Pancreas (tissue), 10 donors: ENCODE data around the gene MRPS10. TPM values are rescaled to one million over a fixed set of nuclear protein-coding genes. Genes with fewer than 3 reads are reported as not detected.
A peak's percentile ranks its signal among the peaks of the same experiment; 100 is the strongest.
"Not testable (repeated sequence)": the region's sequence is repeated elsewhere in the genome, so short reads cannot be mapped to it uniquely, and the experiment has no call there.

Source experiments
- ATAC-seq, 4 donors: fragments of 200-7000 bp; cut with Tn5 transposase; one replicate each; pipeline versions ENCODE4 v1.8.0 to v1.9.1; 2020; ENCODE audit warnings: mild to moderate bottlenecking in 4 of 4, moderate library complexity in 4 of 4
- DNase-seq, 6 donors: peaks; one replicate each; pipeline ENCODE4 v3.0.0-alpha.2; 2020
- FAIRE-seq: peaks from 2 replicates; lab custom pipeline; 2012; peaks lifted over from hg19 to GRCh38; lab: Jason Lieb, UNC
- H3K27ac ChIP-seq, 4 donors: fragments of 200-600 bp; sonication (generic); 1 replicate in 3 of 4; 2 replicates in 1 of 4; pipeline versions ENCODE4 v1.5.0 to v1.8.0; 2020
- H3K27me3 ChIP-seq, 4 donors: fragments of 200-600 bp; one replicate each; pipeline ENCODE4 v1.8.0; 2021
- H3K36me3 ChIP-seq, 3 donors: fragments of 200-600 bp; sonication (generic) in 1 of 3; one replicate each; pipeline versions ENCODE4 v1.5.0 to v1.8.0; 2020 to 2021
- H3K4me1 ChIP-seq, 3 donors: fragments of 200-600 bp; one replicate each; pipeline ENCODE4 v1.8.0; 2021
- H3K4me3 ChIP-seq, 4 donors: fragments of 200-600 bp; sonication (generic) in 2 of 4; one replicate each; pipeline versions ENCODE4 v1.5.0 to v1.8.0; 2020 to 2021
- H3K9me3 ChIP-seq, 4 donors: fragments of 200-600 bp; one replicate each; pipeline ENCODE4 v1.8.0; 2021
- CTCF ChIP-seq, 4 donors: fragments of 200-600 bp; sonication (generic) in 3 of 4; IDR thresholded peaks; one replicate each; pipeline versions ENCODE4 v1.5.0 to v1.8.0; 2021; ENCODE audit warnings: antibody characterized with exemption in 4 of 4
- WGBS, 2 donors: extraction: QIAGEN DNeasy Blood & Tissue Kit; methylation state at CpG; one replicate each; pipeline ENCODE4 v1.1.7; 2013; 5-methylcytosine and 5-hydroxymethylcytosine counted together
- intact Hi-C, 3 donors: fragments of 100-400 bp; cut with DNase I; formaldehyde crosslinking; loops; one replicate each; pipeline versions ENCODE4 v1.11.1 to v1.14.2; 2022
- polyA plus RNA-seq, 2 donors: library from polyadenylated mRNA; stranded (reverse); fragments of 200-250 nt; gene quantifications; one replicate each; pipeline ENCODE4 v1.2.3, GENCODE V29; 2013
- total RNA-seq, 6 donors: library from RNA; stranded (reverse); fragmentation: NEBNext Ultra II Directional in 4 of 6; extraction: Animal tissue kit (Norgen Biotek cat#: 25700) in 4 of 6; gene quantifications; one replicate each; pipeline versions ENCODE4 v1.2.1 to v1.2.4, GENCODE V29; 2021 to 2023
- donor health status: healthy with polysubstance abuse.
- donor health status: DM: no; HTN: no; CAD: no; lungs with moderate emphysema.
- donor health status: DM: no; HTN: no; CAD: no.
- donor health status: control.
- donor health status: control.
- donor health status: Bipolar disorder and iron deficiency.
- donor health status: DM: yes; HTN: yes; CAD: no.
- donor health status: DM: no; HTN: no; CAD: no.
- donor health status: DM: no; HTN: no; CAD: no.
- donor health status: DM: yes; HTN: yes; CAD: no.

The MRPS10 gene
- total and polyA plus RNA-seq, 8 donors: 6.7 to 12.5 (median 10.8) TPM

DNA sequence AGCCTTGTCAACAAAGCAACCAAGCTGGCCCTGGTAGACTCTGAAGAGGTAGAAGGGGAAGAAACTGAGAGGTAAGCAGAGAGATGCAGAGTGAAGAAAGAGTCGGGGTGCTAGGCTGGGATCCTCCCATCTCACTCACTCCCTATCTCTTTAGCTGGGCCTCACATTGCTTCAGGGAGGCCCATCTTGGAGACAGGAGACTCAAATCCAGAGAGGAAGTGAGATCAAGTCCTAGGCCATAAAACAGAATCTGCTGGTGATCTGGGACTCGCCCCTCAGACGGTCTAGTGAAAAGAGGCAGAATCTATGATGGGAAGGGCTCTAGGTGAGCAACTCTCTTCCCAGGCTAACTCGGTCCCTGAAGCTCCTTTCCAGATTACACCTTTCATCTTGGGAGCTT lies 22.2 kb downstream of the MRPS10 start:
- no peaks in the 10 kb centered on the region for H3K27me3 ChIP-seq
- FAIRE-seq: no peak
- peaks cover 0 to 4% (median 0%) of the 10 kb centered on the region in 3 donors for H3K4me1 ChIP-seq
- no peak overlapping the region for H3K27ac ChIP-seq
- no peaks in the 10 kb centered on the region for H3K36me3 ChIP-seq
- DNase-seq: no peak
- no peak for ATAC-seq
- intact Hi-C loops: no loop called here
- TF ChIP-seq CTCF (IDR thresholded peaks at IDR 0.05): no peak
- H3K9me3 ChIP-seq: no peaks in the 10 kb centered on the region
- 88 to 92% methylated on average over 4 of the region's 4 CpGs for WGBS, 2 donors
- H3K4me3 ChIP-seq: no peak overlapping the region

- intact Hi-C loops: no loop called here
- no peak overlapping the region for H3K27ac ChIP-seq
- no peak for ATAC-seq
- DNase-seq: no peak
- FAIRE-seq: no peak
- TF ChIP-seq CTCF (IDR thresholded peaks at IDR 0.05): no peak
- no peaks in the 10 kb centered on the region for H3K36me3 ChIP-seq
- H3K9me3 ChIP-seq: no peaks in the 10 kb centered on the region
- H3K4me3 ChIP-seq: no peak overlapping the region
- 83 to 93% methylated on average over 5 of the region's 5 CpGs for WGBS, 2 donors
- H3K27me3 ChIP-seq: no peaks in the 10 kb centered on the region
- no peaks in the 10 kb centered on the region for H3K4me1 ChIP-seq
Observed at GRCh38 chr6:42194056-42194455, 23.6 kb downstream of the MRPS10 start.

DNA sequence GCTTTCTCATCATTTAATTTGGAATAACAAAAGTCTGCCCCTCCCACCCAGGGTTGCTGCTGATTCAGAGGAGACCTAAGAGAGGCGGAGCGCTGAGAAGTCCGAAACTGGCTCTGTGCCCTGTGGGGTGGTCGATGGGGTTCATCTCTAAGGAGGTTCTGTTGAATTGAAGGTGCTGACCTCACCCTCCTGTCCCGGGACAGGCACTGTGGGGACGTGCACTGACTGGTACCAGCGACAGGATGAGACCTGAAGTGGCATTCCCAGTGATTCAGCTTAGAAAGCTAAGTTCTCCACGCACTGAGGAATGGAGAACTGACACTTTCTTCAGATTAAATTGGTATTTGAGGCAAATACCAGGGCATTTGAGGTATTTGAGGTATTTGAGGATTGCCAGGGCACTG lies 24.2 kb downstream of the MRPS10 start:
- H3K36me3 ChIP-seq: no peaks in the 10 kb centered on the region
- ATAC-seq: peak in 1 of 4 donors; percentile 29
- no peak for FAIRE-seq
- 37 to 41% methylated on average over 8 of the region's 8 CpGs for WGBS, 2 donors
- no peak overlapping the region for H3K27ac ChIP-seq
- DNase-seq: no peak
- TF ChIP-seq CTCF (IDR thresholded peaks at IDR 0.05): no peak
- H3K4me3 ChIP-seq: no peak overlapping the region
- no peaks in the 10 kb centered on the region for H3K9me3 ChIP-seq
- no peaks in the 10 kb centered on the region for H3K27me3 ChIP-seq
- intact Hi-C loops: no loop called here
- no peaks in the 10 kb centered on the region for H3K4me1 ChIP-seq

DNA sequence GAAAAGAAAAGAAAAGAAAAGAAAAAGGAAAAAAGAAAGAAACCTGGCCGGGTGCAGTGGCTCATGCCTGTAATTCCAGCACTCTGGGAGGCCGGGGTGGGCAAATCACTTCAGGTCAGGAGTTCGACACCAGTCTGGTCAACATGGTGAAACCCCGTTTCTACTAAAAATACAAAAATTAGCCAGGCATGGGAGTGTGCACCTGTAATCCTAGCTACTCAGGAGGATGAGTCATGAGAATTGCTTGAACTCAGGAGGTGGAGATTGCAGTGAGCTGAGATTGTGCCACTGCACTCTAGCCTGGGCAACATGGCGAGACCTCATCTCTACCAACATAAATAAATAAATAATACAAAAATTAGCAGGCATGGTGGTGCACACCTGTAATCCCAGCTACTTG lies 25.3 kb downstream of the MRPS10 start:
- intact Hi-C loops, FAIRE-seq, H3K36me3 ChIP-seq, H3K4me1 ChIP-seq, ATAC-seq, H3K27ac ChIP-seq, DNase-seq, H3K9me3 ChIP-seq, H3K4me3 ChIP-seq, H3K27me3 ChIP-seq: not testable (repeated sequence)
- 92 to 97% methylated on average over 5 of the region's 5 CpGs for WGBS, 2 donors

- H3K4me1 ChIP-seq: no peaks in the 10 kb centered on the region
- ATAC-seq: peak in 2 of 4 donors; percentile 80 to 85
- peak in 1 of 6 donors; percentile 40 for DNase-seq
- no peak for FAIRE-seq
- TF ChIP-seq CTCF (IDR thresholded peaks at IDR 0.05): no peak
- no peaks in the 10 kb centered on the region for H3K36me3 ChIP-seq
- no peaks in the 10 kb centered on the region for H3K9me3 ChIP-seq
- no peaks in the 10 kb centered on the region for H3K27me3 ChIP-seq
- H3K27ac ChIP-seq: no peak overlapping the region
- H3K4me3 ChIP-seq: no peak overlapping the region
- WGBS, 2 donors: 76 to 77% methylated on average over 5 of the region's 5 CpGs
- intact Hi-C loops: no loop called here
Observed at GRCh38 chr6:42190554-42191183, 27.0 kb downstream of the MRPS10 start.
